ENCODE data around the gene ZNF385B.

DNA sequence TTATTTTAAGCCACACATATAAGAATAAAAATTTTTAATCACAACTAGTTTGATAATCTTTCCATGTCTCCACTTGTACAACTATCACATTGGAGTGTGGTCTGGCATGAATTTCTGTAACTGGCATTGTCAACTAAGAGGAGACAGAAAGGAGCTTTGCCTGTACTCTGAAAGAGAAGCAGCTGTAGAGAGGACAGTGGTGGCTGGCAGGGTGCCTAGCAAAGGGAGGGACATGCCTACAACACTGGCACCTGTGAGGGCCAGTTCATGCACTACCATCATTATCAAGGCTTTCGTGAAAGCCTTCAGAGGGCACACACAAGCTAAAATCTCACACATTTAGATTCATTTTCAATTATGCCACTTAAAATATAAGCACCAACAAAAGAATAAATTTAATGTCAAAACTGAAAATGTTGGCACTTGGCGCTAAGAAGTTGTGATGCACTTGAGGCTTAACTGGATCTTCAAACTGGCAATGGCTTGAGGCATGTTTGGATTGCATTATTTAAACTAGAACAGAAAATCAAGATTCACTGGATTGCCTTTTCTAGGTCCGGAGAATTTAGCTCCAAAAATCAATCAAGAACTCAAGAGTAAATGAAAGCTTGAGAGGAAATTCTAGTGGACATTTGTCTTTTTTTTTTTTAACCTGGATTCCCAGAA, 238.6 kb downstream of the ZNF385B start:
- TF ChIP-seq EZH2 (IDR thresholded peaks at IDR 0.05; ENCODE audit: borderline replicate concordance, low read length), result no peak
- TF ChIP-seq, protein P1, sequence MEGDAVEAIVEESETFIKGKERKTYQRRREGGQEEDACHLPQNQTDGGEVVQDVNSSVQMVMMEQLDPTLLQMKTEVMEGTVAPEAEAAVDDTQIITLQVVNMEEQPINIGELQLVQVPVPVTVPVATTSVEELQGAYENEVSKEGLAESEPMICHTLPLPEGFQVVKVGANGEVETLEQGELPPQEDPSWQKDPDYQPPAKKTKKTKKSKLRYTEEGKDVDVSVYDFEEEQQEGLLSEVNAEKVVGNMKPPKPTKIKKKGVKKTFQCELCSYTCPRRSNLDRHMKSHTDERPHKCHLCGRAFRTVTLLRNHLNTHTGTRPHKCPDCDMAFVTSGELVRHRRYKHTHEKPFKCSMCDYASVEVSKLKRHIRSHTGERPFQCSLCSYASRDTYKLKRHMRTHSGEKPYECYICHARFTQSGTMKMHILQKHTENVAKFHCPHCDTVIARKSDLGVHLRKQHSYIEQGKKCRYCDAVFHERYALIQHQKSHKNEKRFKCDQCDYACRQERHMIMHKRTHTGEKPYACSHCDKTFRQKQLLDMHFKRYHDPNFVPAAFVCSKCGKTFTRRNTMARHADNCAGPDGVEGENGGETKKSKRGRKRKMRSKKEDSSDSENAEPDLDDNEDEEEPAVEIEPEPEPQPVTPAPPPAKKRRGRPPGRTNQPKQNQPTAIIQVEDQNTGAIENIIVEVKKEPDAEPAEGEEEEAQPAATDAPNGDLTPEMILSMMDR (IDR thresholded peaks at IDR 0.05; ENCODE audit: low read length), result no peak

Measured in OCI-LY1 (cell line).